H9 (cell line): ENCODE results near the gene COX5A. TPM values are rescaled to one million over a fixed set of nuclear protein-coding genes. Genes with fewer than 3 reads are reported as not detected.

Experiments used
- DNase-seq: peaks from one replicate; pipeline ENCODE4 v3.0.0-alpha.2; 2017
- H2AFZ ChIP-seq: one replicate; pipeline ENCODE4 v1.6.1; 2013; ENCODE audit warnings: mild to moderate bottlenecking, low read length, control low read depth, moderate library complexity
- H2AK5ac ChIP-seq: 2 replicates; pipeline ENCODE4 v1.6.1; 2013; ENCODE audit warnings: low read length, control low read depth, mixed read lengths; ENCODE audit not compliant: insufficient read length
- H2BK120ac ChIP-seq: one replicate; pipeline ENCODE4 v1.6.1; 2013; ENCODE audit warnings: low read depth, mild to moderate bottlenecking, low read length, control low read depth, inconsistent platforms; ENCODE audit not compliant: poor library complexity, severe bottlenecking
- H2BK12ac ChIP-seq: 2 replicates; pipeline ENCODE4 v1.6.1; 2013; ENCODE audit warnings: low read length, control low read depth, mixed read lengths, low read depth; ENCODE audit not compliant: insufficient read length
- H2BK15ac ChIP-seq: 2 replicates; pipeline ENCODE4 v1.6.1; 2013; ENCODE audit warnings: low read depth, low read length, control low read depth
- H2BK20ac ChIP-seq: one replicate; pipeline ENCODE4 v1.6.1; 2013; ENCODE audit warnings: low read depth, mild to moderate bottlenecking, low read length, control low read depth, inconsistent platforms; ENCODE audit not compliant: poor library complexity, severe bottlenecking
- H2BK5ac ChIP-seq: 2 replicates; pipeline ENCODE4 v1.6.1; 2013; ENCODE audit warnings: low read length, control low read depth, mixed read lengths; ENCODE audit not compliant: insufficient read length
- H3K14ac ChIP-seq: 2 replicates; pipeline ENCODE4 v1.6.1; 2013; ENCODE audit warnings: low read length, control low read depth; ENCODE audit not compliant: insufficient read depth
- H3K18ac ChIP-seq: 2 replicates; pipeline ENCODE4 v1.6.1; 2013; ENCODE audit warnings: low read depth, mild to moderate bottlenecking, mixed read lengths, low read length, control low read depth; ENCODE audit not compliant: insufficient read length
- H3K23ac ChIP-seq: 2 replicates; pipeline ENCODE4 v1.6.1; 2013; ENCODE audit warnings: low read length, control low read depth, mixed read lengths, low read depth; ENCODE audit not compliant: insufficient read length
- H3K23me2 ChIP-seq: 2 replicates; pipeline ENCODE4 v1.6.1; 2013; ENCODE audit warnings: low read depth, mild to moderate bottlenecking, mixed read lengths, low read length, control low read depth; ENCODE audit not compliant: insufficient read length, poor library complexity, severe bottlenecking
- H3K27ac ChIP-seq: 2 replicates; pipeline ENCODE4 v1.5.1; 2013; ENCODE audit warnings: low read length, control low read depth, mixed read lengths, low read depth; ENCODE audit not compliant: insufficient read length
- H3K27me3 ChIP-seq: 2 replicates; pipeline ENCODE4 v1.6.1; 2013; ENCODE audit warnings: low read length, control low read depth, inconsistent platforms; ENCODE audit not compliant: insufficient read depth
- H3K4ac ChIP-seq: 2 replicates; pipeline ENCODE4 v1.6.1; 2013; ENCODE audit warnings: low read depth, mild to moderate bottlenecking, control low read depth, inconsistent platforms, low read length, moderate library complexity
- H3K4me1 ChIP-seq: 2 replicates; pipeline ENCODE4 v1.6.1; 2013; ENCODE audit warnings: low read length, control low read depth, inconsistent platforms; ENCODE audit not compliant: insufficient read depth
- H3K4me2 ChIP-seq: 2 replicates; pipeline ENCODE4 v1.6.1; 2013; ENCODE audit warnings: low read length, control low read depth, mixed read lengths; ENCODE audit not compliant: insufficient read length, insufficient read depth
- H3K56ac ChIP-seq: 2 replicates; pipeline ENCODE4 v1.6.1; 2013; ENCODE audit warnings: low read depth, mild to moderate bottlenecking, mixed read lengths, low read length, control low read depth; ENCODE audit not compliant: insufficient read length
- H3K79me1 ChIP-seq: 2 replicates; pipeline ENCODE4 v1.6.1; 2013; ENCODE audit warnings: low read depth, mild to moderate bottlenecking, moderate library complexity, low read length, control low read depth, inconsistent platforms; ENCODE audit not compliant: insufficient read depth, poor library complexity, severe bottlenecking
- H3K79me2 ChIP-seq: 2 replicates; pipeline ENCODE4 v1.6.1; 2013; ENCODE audit warnings: low read length, control low read depth, inconsistent platforms; ENCODE audit not compliant: insufficient read depth
- H3K9ac ChIP-seq: 2 replicates; pipeline ENCODE4 v1.6.1; 2013; ENCODE audit warnings: low read length, control low read depth, mixed read lengths; ENCODE audit not compliant: insufficient read length; ENCODE audit errors: extremely low read depth
- H3K9me3 ChIP-seq: one replicate; pipeline ENCODE4 v1.6.1; 2013; ENCODE audit warnings: low read depth, low read length, inconsistent platforms; ENCODE audit not compliant: control insufficient read depth
- H3T11ph ChIP-seq: one replicate; pipeline ENCODE4 v1.6.1; 2013; ENCODE audit warnings: mild to moderate bottlenecking, low read length, control low read depth, inconsistent platforms
- H4K20me1 ChIP-seq: one replicate; pipeline ENCODE4 v1.6.1; 2013; ENCODE audit not compliant: control insufficient read depth, insufficient read length, insufficient read depth
- H4K5ac ChIP-seq: 2 replicates; pipeline ENCODE4 v1.6.1; 2013; ENCODE audit warnings: low read depth, mild to moderate bottlenecking, mixed read lengths, low read length, control low read depth; ENCODE audit not compliant: insufficient read length
- H4K8ac ChIP-seq: replicated peaks from 2 replicates; pipeline ENCODE4 v1.6.1; 2013; ENCODE audit warnings: low read length, control low read depth, mixed read lengths, low read depth; ENCODE audit not compliant: insufficient read length
- H4K91ac ChIP-seq: 2 replicates; pipeline ENCODE4 v1.6.1; 2013; ENCODE audit warnings: low read depth, mild to moderate bottlenecking, moderate library complexity, mixed read lengths, low read length, control low read depth; ENCODE audit not compliant: insufficient read length
- H3K27ac Mint-ChIP-seq, 3 experiments: 2 replicates in 2 of 3; 3 replicates in 1 of 3; pipeline ENCODE4 v1.8.0; 2020 to 2021; ENCODE audit warnings: mixed read lengths in 3 of 3, mild to moderate bottlenecking in 1 of 3, moderate library complexity in 1 of 3
- H3K27me3 Mint-ChIP-seq: 2 replicates; pipeline ENCODE4 v1.8.0; 2021; ENCODE audit warnings: low read depth, mild to moderate bottlenecking, moderate library complexity, mixed read lengths
- H3K36me3 Mint-ChIP-seq, 3 experiments: 2 replicates in 2 of 3; 3 replicates in 1 of 3; pipeline ENCODE4 v1.8.0; 2020 to 2021; ENCODE audit warnings: low read depth in 3 of 3, mixed read lengths in 3 of 3; ENCODE audit not compliant: insufficient read depth in 1 of 3
- H3K4me1 Mint-ChIP-seq, 2 experiments: 2 replicates each; pipeline ENCODE4 v1.8.0; 2020; ENCODE audit warnings: mixed read lengths in 2 of 2
- H3K4me3 Mint-ChIP-seq, 2 experiments: 2 replicates in 1 of 2; 3 replicates in 1 of 2; pipeline ENCODE4 v1.8.0; 2020 to 2021; ENCODE audit warnings: mild to moderate bottlenecking in 2 of 2, mixed read lengths in 2 of 2, moderate library complexity in 1 of 2
- H3K9me3 Mint-ChIP-seq, 2 experiments: 2 replicates in 1 of 2; 3 replicates in 1 of 2; pipeline ENCODE4 v1.8.0; 2020; ENCODE audit warnings: mild to moderate bottlenecking in 2 of 2, mixed read lengths in 2 of 2, moderate library complexity in 1 of 2
- CTCF ChIP-seq: fragments of 200-600 bp; sonication (generic); conservative IDR thresholded peaks from 3 replicates; pipeline ENCODE4 v1.8.0; 2021; ENCODE audit warnings: antibody characterized with exemption, mild to moderate bottlenecking
- WGBS: extraction: QIAGEN DNeasy Blood & Tissue Kit; methylation state at CpG from one replicate; pipeline ENCODE4 v1.1.7; 2013; ENCODE audit warnings: missing lambda C conversion rate, low lambda C conversion rate, mixed read lengths; ENCODE audit not compliant: insufficient read length; ENCODE audit errors: extremely low coverage; 5-methylcytosine and 5-hydroxymethylcytosine counted together
- total RNA-seq: library from RNA; stranded (reverse); gene quantifications from 2 replicates; pipeline ENCODE4 v1.2.1, GENCODE V29; 2021

The COX5A gene
- total RNA-seq, 1 experiment from 2014 or later = 331 TPM

DNA sequence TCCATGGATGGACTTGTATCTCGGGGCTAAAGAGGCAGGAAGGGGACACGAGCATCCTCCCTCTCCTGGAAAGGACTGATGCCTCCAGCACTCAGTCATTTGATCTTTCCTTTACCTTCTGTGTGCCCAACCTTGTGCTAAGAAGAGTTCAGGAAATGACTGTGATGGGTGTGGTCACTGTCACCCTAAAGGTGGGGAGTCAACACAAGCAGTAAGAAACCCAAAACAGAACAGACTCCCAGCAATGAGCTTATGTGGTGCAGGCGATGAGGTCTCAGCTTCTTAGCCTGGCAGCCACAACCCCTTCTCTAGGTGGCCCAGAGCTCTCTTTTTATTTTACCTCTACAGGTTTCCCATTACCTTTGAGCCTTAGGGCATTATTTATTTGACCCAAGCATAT, 44.2 kb downstream of the COX5A start:
- H3K9me3 ChIP-seq = no peaks in the 10 kb centered on the region
- no peak overlapping the region for H3K56ac ChIP-seq
- no peaks in the 10 kb centered on the region for H3K27me3 ChIP-seq
- DNase-seq = no peak
- no peak overlapping the region for H3K27ac ChIP-seq
- H4K8ac ChIP-seq = no peak overlapping the region
- H3K79me1 ChIP-seq = no peaks in the 10 kb centered on the region
- no peak overlapping the region for H2BK20ac ChIP-seq
- no peaks in the 10 kb centered on the region for H4K20me1 ChIP-seq
- H2AFZ ChIP-seq = no peak overlapping the region
- H2BK120ac ChIP-seq = no peak overlapping the region
- H3K79me2 ChIP-seq = no peaks in the 10 kb centered on the region
- no peak for TF ChIP-seq CTCF
- H3K4me2 ChIP-seq = no peak overlapping the region
- Mint-ChIP-seq H3K36me3 (peaks cover 15 to 39% (median 39%) of the 10 kb centered on the region in 3 experiments; a peak in 6 of 7 replicates), H3K9me3 (no peaks in the 10 kb centered on the region; a peak in 1 of 5 replicates), H3K27me3 (no peaks in the 10 kb centered on the region), H3K4me1 (peaks cover 18% of the 10 kb centered on the region in 2 experiments), H3K27ac (no peak overlapping the region), H3K4me3 (no peak overlapping the region; a peak in 1 of 5 replicates)
- no peak overlapping the region for H4K91ac ChIP-seq
- no CpG with 5 or more reads among the region's 3 CpGs for WGBS
- H2BK15ac ChIP-seq = no peak overlapping the region
- no peak overlapping the region for H2BK5ac ChIP-seq
- no peak overlapping the region for H2AK5ac ChIP-seq
- H3K4ac ChIP-seq = no peak overlapping the region
- no peak overlapping the region for H4K5ac ChIP-seq
- H2BK12ac ChIP-seq = no peak overlapping the region
- peaks cover 11% of the 10 kb centered on the region for H3K23me2 ChIP-seq
- H3K18ac ChIP-seq = no peak overlapping the region
- H3K9ac ChIP-seq = no peak overlapping the region
- no peak overlapping the region for H3T11ph ChIP-seq
- no peak overlapping the region for H3K14ac ChIP-seq
- no peak overlapping the region for H3K23ac ChIP-seq
- H3K4me1 ChIP-seq = no peaks in the 10 kb centered on the region
